Endothelial cell (in vitro differentiated cells): Measurements from ENCODE around the gene RAB3B. TPM values are rescaled to one million over a fixed set of nuclear protein-coding genes. Genes with fewer than 3 reads are reported as not detected.
"Not testable (repeated sequence)": the region's sequence is repeated elsewhere in the genome, so short reads cannot be mapped to it uniquely, and the experiment has no call there.

Source experiments
- DNase-seq: peaks from one replicate; pipeline ENCODE4 v3.0.0; 2021; ENCODE audit warnings: low spot score
- H3K27ac Mint-ChIP-seq: one replicate; pipeline ENCODE4 v1.8.0; 2021; ENCODE audit warnings: mixed read lengths, inconsistent platforms; ENCODE audit not compliant: unreplicated experiment
- H3K27me3 Mint-ChIP-seq: one replicate; pipeline ENCODE4 v1.8.0; 2021; ENCODE audit warnings: mild to moderate bottlenecking, moderate library complexity, mixed read lengths, inconsistent platforms; ENCODE audit not compliant: unreplicated experiment
- H3K36me3 Mint-ChIP-seq: one replicate; pipeline ENCODE4 v1.8.0; 2021; ENCODE audit warnings: mild to moderate bottlenecking, low read depth, mixed read lengths, inconsistent platforms; ENCODE audit not compliant: unreplicated experiment
- H3K4me1 Mint-ChIP-seq: one replicate; pipeline ENCODE4 v1.8.0; 2021; ENCODE audit warnings: mild to moderate bottlenecking, mixed read lengths, inconsistent platforms; ENCODE audit not compliant: unreplicated experiment
- H3K4me3 Mint-ChIP-seq: one replicate; pipeline ENCODE4 v1.8.0; 2021; ENCODE audit warnings: mild to moderate bottlenecking, mixed read lengths, inconsistent platforms; ENCODE audit not compliant: unreplicated experiment
- H3K9me3 Mint-ChIP-seq: one replicate; pipeline ENCODE4 v1.8.0; 2021; ENCODE audit warnings: mixed read lengths, inconsistent platforms; ENCODE audit not compliant: unreplicated experiment
- total RNA-seq: library from RNA; stranded (reverse); fragmentation: NEBNext Ultra II Directional; extraction: Animal tissue kit (Norgen Biotek cat#: 25700); gene quantifications from one replicate; pipeline ENCODE4 v1.2.1, GENCODE V29; 2021; ENCODE audit not compliant: unreplicated experiment
- TF ChIP-seq, protein P1 (sequence below): fragments of 200-600 bp; sonication (generic); IDR thresholded peaks from one replicate; pipeline ENCODE4 v1.5.0; 2021; ENCODE audit warnings: antibody characterized with exemption; ENCODE audit not compliant: unreplicated experiment

Gene RAB3B
- total RNA-seq, 1 donor from 2014 or later = 15.1 TPM

DNA sequence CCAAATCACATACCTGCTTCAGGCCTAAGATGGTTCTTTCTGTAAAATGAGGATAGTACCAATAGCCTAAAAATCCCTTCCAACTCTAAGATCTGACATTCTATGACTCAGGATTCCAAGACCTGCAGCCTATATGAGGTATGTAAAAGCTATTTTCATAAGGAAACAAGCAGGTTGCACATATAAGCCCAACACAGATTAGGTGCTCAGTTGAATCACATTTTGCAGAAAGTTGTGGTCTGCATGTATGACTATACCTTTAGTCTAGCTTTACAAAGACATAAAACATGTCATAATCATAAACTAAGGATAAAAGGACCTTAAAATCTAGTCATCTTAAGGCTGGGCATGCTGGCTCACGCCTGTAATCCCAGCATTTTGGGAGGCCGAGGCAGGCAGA, 35.8 kb upstream of the RAB3B start:
- no peak overlapping the region for H3K4me3 Mint-ChIP-seq
- H3K4me1 Mint-ChIP-seq = peaks cover 26% of the 10 kb centered on the region
- H3K36me3 Mint-ChIP-seq = peaks cover 21% of the 10 kb centered on the region
- H3K27me3 Mint-ChIP-seq = peaks cover 2% of the 10 kb centered on the region
- no peak for DNase-seq
- H3K9me3 Mint-ChIP-seq = no peaks in the 10 kb centered on the region
- TF ChIP-seq, protein P1, sequence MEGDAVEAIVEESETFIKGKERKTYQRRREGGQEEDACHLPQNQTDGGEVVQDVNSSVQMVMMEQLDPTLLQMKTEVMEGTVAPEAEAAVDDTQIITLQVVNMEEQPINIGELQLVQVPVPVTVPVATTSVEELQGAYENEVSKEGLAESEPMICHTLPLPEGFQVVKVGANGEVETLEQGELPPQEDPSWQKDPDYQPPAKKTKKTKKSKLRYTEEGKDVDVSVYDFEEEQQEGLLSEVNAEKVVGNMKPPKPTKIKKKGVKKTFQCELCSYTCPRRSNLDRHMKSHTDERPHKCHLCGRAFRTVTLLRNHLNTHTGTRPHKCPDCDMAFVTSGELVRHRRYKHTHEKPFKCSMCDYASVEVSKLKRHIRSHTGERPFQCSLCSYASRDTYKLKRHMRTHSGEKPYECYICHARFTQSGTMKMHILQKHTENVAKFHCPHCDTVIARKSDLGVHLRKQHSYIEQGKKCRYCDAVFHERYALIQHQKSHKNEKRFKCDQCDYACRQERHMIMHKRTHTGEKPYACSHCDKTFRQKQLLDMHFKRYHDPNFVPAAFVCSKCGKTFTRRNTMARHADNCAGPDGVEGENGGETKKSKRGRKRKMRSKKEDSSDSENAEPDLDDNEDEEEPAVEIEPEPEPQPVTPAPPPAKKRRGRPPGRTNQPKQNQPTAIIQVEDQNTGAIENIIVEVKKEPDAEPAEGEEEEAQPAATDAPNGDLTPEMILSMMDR = no peak
- H3K27ac Mint-ChIP-seq = no peak overlapping the region

DNA sequence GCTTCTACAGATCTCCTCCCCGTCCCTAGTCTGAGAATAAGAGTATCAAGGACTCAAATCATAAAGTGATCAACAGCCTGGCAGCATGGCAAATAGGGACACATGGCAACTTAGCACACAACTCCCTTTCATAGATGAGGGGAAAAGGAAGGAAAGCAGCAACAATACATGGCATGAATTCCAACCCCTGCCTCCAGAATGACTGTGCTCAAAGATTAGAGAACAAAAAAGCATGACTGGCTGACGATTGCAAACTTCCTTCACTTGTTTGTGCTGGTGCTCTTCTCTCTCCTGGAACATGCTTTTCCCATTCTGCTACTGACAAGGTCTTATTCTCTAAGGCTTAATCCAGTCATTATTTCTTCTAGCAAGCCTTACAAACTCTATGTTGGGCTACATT, 31.6 kb upstream of the RAB3B start:
- TF ChIP-seq, protein P1 = no peak
- Mint-ChIP-seq H3K4me3 (no peak overlapping the region), H3K27ac (peak overlapping the region; percentile 95), H3K36me3 (peaks cover 21% of the 10 kb centered on the region), H3K4me1 (peaks cover 29% of the 10 kb centered on the region), H3K27me3 (no peaks in the 10 kb centered on the region), H3K9me3 (no peaks in the 10 kb centered on the region)
- no peak for DNase-seq

DNA sequence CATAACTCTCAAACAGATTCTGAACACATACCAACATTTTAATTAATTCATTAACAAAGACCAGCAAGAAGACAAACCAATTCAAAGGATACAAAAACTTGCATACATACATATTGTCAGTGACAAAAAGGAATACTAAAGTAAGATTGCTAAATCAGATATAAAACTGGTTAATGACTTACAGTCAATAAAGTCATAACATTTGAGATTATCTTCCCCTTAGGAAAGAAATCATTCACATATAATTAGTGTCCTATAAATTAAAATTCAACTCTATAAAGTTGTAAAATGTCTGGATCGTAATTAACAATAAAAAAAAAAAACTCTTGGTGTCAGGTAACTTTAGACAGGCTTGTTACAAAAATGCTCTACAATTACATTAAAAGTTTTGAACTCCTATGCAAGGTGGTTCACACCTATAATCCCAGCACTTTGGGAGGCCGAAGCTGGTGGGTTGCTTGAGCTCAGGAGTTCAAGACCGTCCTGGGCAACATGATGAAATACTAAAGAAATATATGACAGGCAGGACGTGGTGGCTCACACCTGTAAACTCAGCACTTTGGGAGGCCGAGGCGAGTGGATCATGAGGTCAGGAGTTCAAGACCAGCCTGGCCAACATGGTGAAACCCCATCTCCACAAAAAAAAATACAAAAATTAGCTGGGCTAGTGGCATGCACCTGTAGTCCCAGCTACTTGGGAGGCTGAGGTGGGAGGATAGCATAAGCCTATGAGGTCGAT, 17.7 kb upstream of the RAB3B start:
- H3K27ac Mint-ChIP-seq = no peak overlapping the region
- no peak for DNase-seq
- H3K4me1 Mint-ChIP-seq = peaks cover 2% of the 10 kb centered on the region
- TF ChIP-seq, protein P1 = no peak
- H3K9me3 Mint-ChIP-seq = no peaks in the 10 kb centered on the region
- peaks cover 1% of the 10 kb centered on the region for H3K27me3 Mint-ChIP-seq
- H3K4me3 Mint-ChIP-seq = no peak overlapping the region
- no peaks in the 10 kb centered on the region for H3K36me3 Mint-ChIP-seq

DNA sequence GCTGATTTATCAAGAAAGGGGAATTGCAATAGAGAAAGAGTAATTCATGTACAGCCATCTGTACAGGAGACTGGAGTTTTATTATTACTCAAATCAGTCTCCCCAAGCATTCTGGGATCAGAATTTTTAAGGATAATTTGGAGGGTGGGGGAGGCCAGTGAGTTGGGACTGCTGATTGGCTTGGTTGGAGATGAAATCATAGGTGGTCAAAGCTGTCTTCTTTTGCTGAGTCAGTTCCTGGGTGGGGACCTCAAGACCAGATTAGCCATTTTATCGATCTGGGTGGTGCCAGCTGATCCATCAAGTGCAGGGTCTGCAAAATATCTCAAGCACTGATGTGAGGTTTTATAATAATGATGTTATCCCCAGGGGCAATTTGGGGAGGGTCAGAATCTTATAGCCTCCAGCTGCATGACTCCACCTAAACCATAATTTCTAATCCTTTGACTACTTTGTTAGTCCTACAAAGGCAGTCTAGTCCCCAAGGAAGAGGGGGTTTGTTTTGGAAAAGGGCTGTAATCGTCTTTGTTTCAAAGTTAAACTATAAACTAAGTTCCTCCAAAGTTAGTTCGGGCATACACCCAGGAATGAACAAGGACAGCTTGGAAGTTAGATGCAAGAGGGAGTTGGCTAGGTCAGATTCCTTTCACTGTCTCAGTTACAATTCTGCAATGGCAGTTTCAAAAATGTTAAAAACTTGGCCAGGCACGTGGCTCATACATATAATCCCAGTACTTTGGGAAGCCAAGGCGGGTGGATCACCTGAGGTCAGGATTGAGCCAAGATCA, 16.9 kb upstream of the RAB3B start:
- H3K4me3 Mint-ChIP-seq = no peak overlapping the region
- H3K27ac Mint-ChIP-seq = no peak overlapping the region
- TF ChIP-seq, protein P1 = no peak
- H3K36me3 Mint-ChIP-seq = no peaks in the 10 kb centered on the region
- H3K27me3 Mint-ChIP-seq = peaks cover 1% of the 10 kb centered on the region
- no peaks in the 10 kb centered on the region for H3K9me3 Mint-ChIP-seq
- H3K4me1 Mint-ChIP-seq = peaks cover 2% of the 10 kb centered on the region
- DNase-seq = no peak

DNA sequence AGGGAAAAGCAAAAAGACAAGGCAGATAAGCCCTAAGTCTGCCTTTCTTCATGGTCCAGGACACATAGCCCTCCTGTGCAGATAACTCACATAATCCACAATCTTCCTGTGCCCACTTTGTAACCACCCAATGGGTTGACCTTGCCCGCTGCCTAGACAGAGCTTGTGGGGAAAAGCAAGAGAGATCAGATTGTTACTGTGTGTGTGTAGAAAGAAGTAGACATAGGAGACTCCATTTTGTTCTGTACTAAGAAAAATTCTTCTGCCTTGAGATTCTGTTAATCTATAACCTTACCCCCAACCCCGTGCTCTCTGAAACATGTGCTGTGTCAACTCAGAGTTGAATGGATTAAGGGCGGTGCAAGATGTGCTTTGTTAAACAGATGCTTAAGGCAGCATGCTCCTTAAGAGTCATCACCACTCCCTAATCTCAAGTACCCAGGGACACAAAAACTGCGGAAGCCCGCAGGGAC, 15.6 kb upstream of the RAB3B start:
- not testable (repeated sequence) for DNase-seq, H3K27ac Mint-ChIP-seq, H3K4me1 Mint-ChIP-seq, H3K27me3 Mint-ChIP-seq, H3K9me3 Mint-ChIP-seq, H3K36me3 Mint-ChIP-seq, H3K4me3 Mint-ChIP-seq

DNA sequence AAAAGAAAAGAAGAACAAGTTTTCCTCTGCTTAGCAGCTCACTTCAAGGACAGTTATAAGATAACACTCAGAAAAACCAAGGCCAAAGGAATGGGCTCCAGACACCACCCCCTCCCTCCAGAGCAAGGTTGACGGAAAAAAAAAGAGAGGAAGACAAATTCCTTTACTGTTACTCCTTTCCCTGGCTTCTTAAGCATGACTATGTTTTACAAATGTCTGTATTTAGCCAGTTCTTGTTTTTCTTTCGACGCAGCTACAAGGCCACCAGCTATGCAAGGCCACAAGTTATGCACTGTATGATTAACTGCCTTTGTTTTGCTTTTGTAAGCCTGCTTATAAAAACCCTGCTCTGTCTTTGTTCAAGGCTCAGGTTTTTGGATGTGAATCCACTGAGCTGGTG, 15.0 kb upstream of the RAB3B start:
- H3K4me3 Mint-ChIP-seq, DNase-seq, H3K27ac Mint-ChIP-seq, H3K4me1 Mint-ChIP-seq, H3K27me3 Mint-ChIP-seq, H3K9me3 Mint-ChIP-seq, H3K36me3 Mint-ChIP-seq: not testable (repeated sequence)
